Measurements from ENCODE around the gene HNRNPK.

HNRNPK gene

GRCh38 chr9:83932851-83933250 is 47.2 kb downstream of the HNRNPK start:
- DNase-seq: no peak

GRCh38 chr9:83932011-83932410 is 48.0 kb downstream of the HNRNPK start:
- no peak for DNase-seq

- no peak for DNase-seq
Measured at GRCh38 chr9:83930881-83931280, 49.1 kb downstream of the HNRNPK start.

- DNase-seq: no peak
Measured at GRCh38 chr9:83927591-83927990, 52.4 kb downstream of the HNRNPK start.

GRCh38 chr9:83920927-83921707 is 58.9 kb downstream of the HNRNPK start, which contains the start of gene KIF27:
KIF27 (minus strand) TSS chr9:83921432; CDS start chr9:83915591, 5,841 bp downstream.
- DNase-seq: peak; percentile 95 to 96

- DNase-seq: peak in 1 of 2 donors; percentile 74
Measured at GRCh38 chr9:83920469-83920926, 59.5 kb downstream of the HNRNPK start.

- no peak for DNase-seq
Measured at GRCh38 chr9:83919111-83919510, 60.9 kb downstream of the HNRNPK start.
